IMR-90 (cell line): Measurements from ENCODE around the gene NAA38. TPM values are rescaled to one million over a fixed set of nuclear protein-coding genes. Genes with fewer than 3 reads are reported as not detected.

Source experiments
- NFE2L2 ChIP-seq: fragments of 150-350 bp; IDR thresholded peaks from 2 replicates; pipeline ENCODE4 v1.6.1; 2016; ENCODE audit warnings: low read depth, mild to moderate bottlenecking, low read length
- POLR2A ChIP-seq: IDR thresholded peaks from 2 replicates; pipeline ENCODE4 v1.6.1; 2012; ENCODE audit warnings: mild to moderate bottlenecking, low read depth, low read length
- RFX5 ChIP-seq: IDR thresholded peaks from 2 replicates; pipeline ENCODE4 v1.8.0; 2012; ENCODE audit warnings: low read depth, mild to moderate bottlenecking, low read length, moderate library complexity
- polyA plus RNA-seq, 3 experiments: library from polyadenylated mRNA; depleted of rRNA; stranded (reverse); fragments of >200 nt; gene quantifications; 2 replicates each; pipeline ENCODE4 v1.2.3, GENCODE V29; 2012; ENCODE audit warnings: low replicate concordance in 1 of 3
- total RNA-seq: library from RNA; depleted of rRNA; stranded (reverse); fragments of >200 nt; gene quantifications from 2 replicates; pipeline ENCODE4 v1.2.3, GENCODE V29; 2012
- TF ChIP-seq, protein P1 (sequence below): conservative IDR thresholded peaks from 2 replicates; pipeline ENCODE4 v1.5.1; 2012; ENCODE audit warnings: mild to moderate bottlenecking, low read depth, low read length, improper control_type of control experiment

The NAA38 gene
- total and polyA plus RNA-seq, 2 of the 4 experiments (the other 2 are of a cell fraction) = 40.7 to 76.8 TPM

DNA sequence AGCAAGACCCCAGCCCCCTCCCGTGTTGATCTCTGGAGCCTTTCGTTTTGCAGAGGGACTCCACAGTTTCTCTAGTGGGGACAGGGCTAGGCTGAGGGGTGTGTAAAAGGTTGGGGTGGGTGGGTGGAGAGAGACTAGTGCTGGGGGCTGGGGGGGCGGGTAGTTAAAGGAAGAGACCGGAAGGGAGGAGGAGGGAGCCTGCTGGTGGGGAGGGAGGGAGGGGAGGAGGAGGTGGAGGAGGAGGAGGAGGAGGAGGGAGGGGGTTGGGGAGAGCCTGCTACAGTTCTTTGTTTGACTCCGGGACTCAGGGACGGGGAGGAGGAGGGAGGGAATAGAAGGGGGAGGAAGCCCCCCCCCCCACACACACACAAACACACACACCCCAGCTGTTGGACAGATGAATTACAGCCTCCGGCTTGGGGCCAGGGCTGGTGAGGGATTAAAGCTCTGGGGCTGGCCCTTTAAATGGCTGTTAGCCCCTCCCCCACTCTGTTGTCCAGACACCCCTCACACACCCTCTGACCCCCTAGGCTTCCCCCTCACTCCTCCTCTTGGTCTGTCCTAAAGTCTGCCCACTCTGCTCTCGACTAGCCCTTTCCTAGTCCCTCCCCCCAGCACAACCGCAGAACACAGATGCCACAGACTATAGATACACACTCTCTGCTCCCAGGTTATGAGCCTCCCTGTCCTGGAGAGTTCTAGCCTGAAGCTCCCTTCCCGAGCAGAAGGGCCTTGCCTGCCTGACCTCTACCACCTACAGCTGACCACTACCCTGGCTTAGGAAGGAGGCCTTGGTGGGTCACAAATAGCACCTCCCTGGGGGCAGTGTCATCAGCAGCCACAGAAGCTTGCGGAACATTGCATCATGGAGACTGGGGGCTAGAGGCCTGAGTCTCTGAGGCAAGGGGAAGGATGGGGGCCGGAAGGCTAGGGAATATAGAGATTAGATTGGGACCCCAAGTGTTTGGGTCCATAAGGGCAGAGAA lies 19.0 kb downstream of the NAA38 start (continued):
- TF ChIP-seq, protein P1, sequence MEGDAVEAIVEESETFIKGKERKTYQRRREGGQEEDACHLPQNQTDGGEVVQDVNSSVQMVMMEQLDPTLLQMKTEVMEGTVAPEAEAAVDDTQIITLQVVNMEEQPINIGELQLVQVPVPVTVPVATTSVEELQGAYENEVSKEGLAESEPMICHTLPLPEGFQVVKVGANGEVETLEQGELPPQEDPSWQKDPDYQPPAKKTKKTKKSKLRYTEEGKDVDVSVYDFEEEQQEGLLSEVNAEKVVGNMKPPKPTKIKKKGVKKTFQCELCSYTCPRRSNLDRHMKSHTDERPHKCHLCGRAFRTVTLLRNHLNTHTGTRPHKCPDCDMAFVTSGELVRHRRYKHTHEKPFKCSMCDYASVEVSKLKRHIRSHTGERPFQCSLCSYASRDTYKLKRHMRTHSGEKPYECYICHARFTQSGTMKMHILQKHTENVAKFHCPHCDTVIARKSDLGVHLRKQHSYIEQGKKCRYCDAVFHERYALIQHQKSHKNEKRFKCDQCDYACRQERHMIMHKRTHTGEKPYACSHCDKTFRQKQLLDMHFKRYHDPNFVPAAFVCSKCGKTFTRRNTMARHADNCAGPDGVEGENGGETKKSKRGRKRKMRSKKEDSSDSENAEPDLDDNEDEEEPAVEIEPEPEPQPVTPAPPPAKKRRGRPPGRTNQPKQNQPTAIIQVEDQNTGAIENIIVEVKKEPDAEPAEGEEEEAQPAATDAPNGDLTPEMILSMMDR = no peak
- TF ChIP-seq RFX5 = no peak
- peak; percentile 65 for TF ChIP-seq POLR2A
- TF ChIP-seq NFE2L2 = no peak
